ENCODE results near the gene INO80.

GRCh38 chr15:40940296-40940801 lies 175.7 kb downstream of the INO80 start:
- TF ChIP-seq EZH2 (IDR thresholded peaks at IDR 0.05; ENCODE audit: low read length, unreplicated experiment) (no peak), CTCF (conservative IDR thresholded peaks at IDR 0.05; ENCODE audit: low read depth, low read length) (no peak), EZH2phosphoT487 (IDR thresholded peaks at IDR 0.05; ENCODE audit: borderline replicate concordance, low read length) (no peak)
